ENCODE measurements around the gene MROH2A.

The MROH2A gene

DNA sequence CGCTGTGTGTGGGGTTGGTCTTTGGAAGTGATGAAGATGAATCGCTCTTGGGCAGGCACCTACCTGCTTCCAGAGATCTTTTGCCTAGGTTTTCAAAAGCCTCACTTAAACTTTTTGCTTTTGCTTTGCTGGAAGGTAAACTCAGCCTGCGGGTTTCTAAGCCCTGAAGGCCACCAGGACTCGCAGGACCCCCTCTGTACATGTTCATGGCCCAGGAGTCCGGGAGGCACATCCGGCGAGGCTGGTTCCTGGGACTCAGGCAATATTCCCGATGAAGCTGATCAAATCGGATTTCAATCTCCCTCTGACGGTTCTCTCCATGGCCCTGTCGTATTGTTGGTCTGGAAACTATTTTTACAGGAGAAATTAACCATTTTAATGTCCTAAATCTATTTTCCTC, 63.1 kb downstream of the MROH2A start:
- TF ChIP-seq, protein P1, sequence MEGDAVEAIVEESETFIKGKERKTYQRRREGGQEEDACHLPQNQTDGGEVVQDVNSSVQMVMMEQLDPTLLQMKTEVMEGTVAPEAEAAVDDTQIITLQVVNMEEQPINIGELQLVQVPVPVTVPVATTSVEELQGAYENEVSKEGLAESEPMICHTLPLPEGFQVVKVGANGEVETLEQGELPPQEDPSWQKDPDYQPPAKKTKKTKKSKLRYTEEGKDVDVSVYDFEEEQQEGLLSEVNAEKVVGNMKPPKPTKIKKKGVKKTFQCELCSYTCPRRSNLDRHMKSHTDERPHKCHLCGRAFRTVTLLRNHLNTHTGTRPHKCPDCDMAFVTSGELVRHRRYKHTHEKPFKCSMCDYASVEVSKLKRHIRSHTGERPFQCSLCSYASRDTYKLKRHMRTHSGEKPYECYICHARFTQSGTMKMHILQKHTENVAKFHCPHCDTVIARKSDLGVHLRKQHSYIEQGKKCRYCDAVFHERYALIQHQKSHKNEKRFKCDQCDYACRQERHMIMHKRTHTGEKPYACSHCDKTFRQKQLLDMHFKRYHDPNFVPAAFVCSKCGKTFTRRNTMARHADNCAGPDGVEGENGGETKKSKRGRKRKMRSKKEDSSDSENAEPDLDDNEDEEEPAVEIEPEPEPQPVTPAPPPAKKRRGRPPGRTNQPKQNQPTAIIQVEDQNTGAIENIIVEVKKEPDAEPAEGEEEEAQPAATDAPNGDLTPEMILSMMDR (IDR thresholded peaks at IDR 0.05) = no peak

DNA sequence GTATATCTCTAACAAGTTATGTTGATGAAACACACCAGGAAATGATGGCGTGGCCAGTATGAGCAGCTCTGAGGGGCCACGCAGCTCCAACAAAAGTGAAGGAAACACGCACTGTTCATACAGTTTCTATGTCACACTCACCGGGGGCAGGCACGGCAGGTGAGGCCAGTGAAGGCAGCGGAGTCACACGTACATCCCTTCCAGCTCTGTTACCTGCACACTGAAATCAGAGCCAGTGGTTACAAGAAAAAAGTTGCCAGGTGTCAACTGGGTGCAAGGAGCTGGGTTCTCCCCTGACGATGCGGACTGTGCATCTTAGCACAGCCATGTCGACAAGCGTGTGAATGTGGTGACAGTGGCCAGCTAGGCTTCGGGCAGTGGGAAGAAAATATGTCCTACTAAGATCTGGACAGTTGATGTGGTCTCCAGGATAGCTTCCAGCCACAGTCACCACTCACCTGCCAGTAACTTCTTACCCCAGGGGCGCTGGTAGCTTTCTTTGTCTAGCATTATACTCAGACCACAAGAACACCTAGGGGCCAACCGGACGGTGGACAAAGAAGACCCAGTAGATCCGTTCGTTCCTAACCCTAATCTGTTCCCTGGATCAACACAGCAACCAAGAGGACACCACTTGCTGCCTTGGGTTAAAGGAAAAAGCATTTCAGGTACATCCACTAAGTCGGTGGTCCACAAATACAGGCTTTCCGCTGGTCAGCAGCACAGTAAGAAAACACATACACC, 66.1 kb downstream of the MROH2A start:
- TF ChIP-seq, protein P1 (IDR thresholded peaks at IDR 0.05) = no peak

DNA sequence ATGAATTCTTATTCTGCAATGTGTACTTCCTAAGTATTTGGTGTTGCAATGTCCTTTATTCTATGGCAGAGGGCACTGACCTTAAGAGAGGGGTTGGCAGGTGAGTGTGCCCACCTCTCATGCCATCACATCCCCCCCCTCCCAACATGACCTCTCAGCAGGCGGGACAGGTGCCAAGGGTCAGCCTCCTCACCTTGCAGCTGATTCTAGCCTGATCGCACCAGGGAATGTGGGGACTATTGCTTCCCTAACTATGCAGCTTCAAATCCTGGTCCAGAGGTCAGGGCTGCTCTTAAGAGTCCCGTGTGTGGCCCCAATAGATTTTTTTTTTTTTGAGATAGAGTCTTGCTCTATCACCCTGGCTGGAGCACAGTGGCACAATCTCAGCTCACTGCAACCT, 66.7 kb downstream of the MROH2A start:
- TF ChIP-seq, protein P1 (IDR thresholded peaks at IDR 0.05) = no peak

GRCh38 chr2:233845301-233846060, 67.4 kb downstream of the MROH2A start:
- TF ChIP-seq, protein P1 (IDR thresholded peaks at IDR 0.05) = no peak

DNA sequence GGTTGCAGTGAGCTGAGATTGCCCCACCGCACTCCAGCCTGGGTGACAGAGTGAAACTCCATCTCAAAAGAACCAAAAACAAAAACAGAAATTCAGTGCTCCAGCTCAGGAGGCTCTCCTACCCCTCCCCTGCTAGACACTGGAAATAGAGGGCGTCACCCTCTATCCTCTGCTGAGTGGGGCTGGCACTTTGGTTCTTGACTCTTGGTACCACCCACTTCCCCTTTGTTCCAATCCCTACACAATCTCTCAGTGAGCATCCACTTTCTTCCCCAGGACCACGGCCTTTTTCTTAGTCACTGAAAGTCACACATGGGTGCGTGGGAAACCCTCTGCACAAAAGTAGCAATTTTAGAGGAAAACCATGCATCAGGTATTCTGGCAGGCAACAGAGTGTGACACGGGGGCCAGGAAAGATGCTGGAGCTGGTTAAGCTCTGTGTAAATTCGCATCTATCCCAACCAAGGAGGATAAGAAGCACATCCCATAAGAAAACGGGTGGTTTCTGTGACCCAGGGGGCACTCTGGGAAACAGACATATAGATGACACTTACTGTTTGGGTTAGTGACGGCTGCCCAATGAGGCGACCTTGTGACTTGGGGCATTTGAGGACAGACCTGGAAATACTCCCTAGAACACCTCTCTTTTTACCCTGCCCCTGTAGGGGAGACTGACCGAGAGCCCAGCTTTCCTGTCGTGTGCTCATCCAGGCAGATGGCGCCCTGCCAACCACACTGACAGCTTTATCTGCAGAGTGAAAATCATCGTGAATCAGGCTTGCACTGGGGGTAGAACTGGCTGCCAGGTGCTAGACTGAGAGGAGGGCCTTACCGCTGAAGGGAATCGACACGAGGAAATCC, 68.5 kb downstream of the MROH2A start:
- TF ChIP-seq, protein P1 (IDR thresholded peaks at IDR 0.05) = no peak

- TF ChIP-seq, protein P1 (IDR thresholded peaks at IDR 0.05) = no peak
Observed at GRCh38 chr2:233847248-233847898, 69.2 kb downstream of the MROH2A start.

DNA sequence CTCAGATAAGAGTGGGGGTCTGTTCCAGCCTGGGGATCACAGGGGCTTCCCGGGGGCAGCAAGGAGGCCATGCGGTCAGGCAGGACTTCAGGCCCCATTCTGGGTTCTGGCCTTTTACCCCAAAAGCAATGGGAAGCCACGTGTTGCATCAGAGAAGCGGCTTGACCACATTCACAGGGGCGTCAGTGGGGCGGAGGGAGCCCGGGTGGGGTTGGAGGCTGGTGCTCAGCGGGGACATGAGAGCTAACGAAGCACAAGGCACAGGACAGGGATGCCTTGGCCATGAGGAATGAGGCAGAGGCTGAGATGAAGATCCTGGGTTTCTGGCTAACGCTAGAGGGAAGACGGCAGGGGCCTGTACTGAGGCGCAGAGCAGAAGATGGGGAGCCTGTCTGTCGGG, 70.1 kb downstream of the MROH2A start:
- TF ChIP-seq, protein P1 (IDR thresholded peaks at IDR 0.05) = no peak
